Tibial nerve (tissue), 4 donors: ENCODE data around the gene CCNH.

Experiments
- EP300 ChIP-seq, 2 donors: sonication (generic); formaldehyde crosslinking; IDR thresholded peaks; one replicate each; pipeline ENCODE4 v1.6.1; 2017; ENCODE audit warnings: antibody characterized with exemption in 2 of 2, mild to moderate bottlenecking in 1 of 2
- POLR2A ChIP-seq, 2 donors: fragments of 450-650 bp; IDR thresholded peaks; one replicate each; pipeline ENCODE4 v1.6.1; 2017; ENCODE audit warnings: antibody characterized with exemption in 2 of 2, mild to moderate bottlenecking in 2 of 2, moderate library complexity in 2 of 2
- TF ChIP-seq, protein P1 (sequence below), 5 experiments: fragments of 200-600 bp in 3 of 5; fragments of 450-650 bp in 2 of 5; sonication (generic) in 3 of 5; IDR thresholded peaks; one replicate each; pipeline ENCODE4 v1.5.1; 2016 to 2019; ENCODE audit warnings: antibody characterized with exemption in 5 of 5, mild to moderate bottlenecking in 3 of 5, moderate library complexity in 2 of 5

DNA sequence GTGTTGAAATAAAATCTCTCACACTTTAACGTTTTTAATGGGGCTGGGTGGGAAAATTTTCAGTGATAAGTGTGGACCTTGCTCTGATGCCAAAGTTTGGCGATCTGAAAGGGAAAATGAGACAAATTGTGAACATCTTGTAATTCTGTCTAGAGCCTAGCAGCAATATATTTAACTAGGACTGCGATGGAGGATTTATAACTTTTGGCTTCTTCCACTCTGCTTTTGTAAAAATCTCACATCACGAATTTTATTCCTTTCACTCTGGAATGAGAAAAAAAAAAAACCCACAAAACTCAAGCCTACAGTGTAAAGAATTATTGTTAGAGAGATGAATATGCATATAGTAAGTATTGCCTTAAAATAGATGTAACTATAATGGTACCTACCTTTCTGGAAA, 19.9 kb downstream of the CCNH start:
- TF ChIP-seq, protein P1, sequence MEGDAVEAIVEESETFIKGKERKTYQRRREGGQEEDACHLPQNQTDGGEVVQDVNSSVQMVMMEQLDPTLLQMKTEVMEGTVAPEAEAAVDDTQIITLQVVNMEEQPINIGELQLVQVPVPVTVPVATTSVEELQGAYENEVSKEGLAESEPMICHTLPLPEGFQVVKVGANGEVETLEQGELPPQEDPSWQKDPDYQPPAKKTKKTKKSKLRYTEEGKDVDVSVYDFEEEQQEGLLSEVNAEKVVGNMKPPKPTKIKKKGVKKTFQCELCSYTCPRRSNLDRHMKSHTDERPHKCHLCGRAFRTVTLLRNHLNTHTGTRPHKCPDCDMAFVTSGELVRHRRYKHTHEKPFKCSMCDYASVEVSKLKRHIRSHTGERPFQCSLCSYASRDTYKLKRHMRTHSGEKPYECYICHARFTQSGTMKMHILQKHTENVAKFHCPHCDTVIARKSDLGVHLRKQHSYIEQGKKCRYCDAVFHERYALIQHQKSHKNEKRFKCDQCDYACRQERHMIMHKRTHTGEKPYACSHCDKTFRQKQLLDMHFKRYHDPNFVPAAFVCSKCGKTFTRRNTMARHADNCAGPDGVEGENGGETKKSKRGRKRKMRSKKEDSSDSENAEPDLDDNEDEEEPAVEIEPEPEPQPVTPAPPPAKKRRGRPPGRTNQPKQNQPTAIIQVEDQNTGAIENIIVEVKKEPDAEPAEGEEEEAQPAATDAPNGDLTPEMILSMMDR (IDR thresholded peaks at IDR 0.05), result no peak
- TF ChIP-seq EP300 (IDR thresholded peaks at IDR 0.05), result no peak
- TF ChIP-seq POLR2A (IDR thresholded peaks at IDR 0.05), result no peak
